Epithelial cell of proximal tubule (primary cell): ENCODE results near the gene IFNG-AS1. TPM values are rescaled to one million over a fixed set of nuclear protein-coding genes. Genes with fewer than 3 reads are reported as not detected.
A peak's percentile ranks its signal among the peaks of the same experiment; 100 is the strongest.

ENCODE experiments used
- DNase-seq: peaks from one replicate; pipeline ENCODE4 v3.0.0-alpha.2; 2011; ENCODE audit warnings: low read depth
- H3K4me3 ChIP-seq: 2 replicates; pipeline ENCODE4 v1.5.1; 2011; ENCODE audit warnings: low read depth, mild to moderate bottlenecking, low read length
- CTCF ChIP-seq: conservative IDR thresholded peaks from 2 replicates; pipeline ENCODE4 v1.5.1; 2012; ENCODE audit warnings: low read depth, mild to moderate bottlenecking, low read length
- total RNA-seq: library from RNA; depleted of rRNA; stranded (reverse); fragments of >200 nt; gene quantifications from 2 replicates; pipeline ENCODE4 v1.2.3, GENCODE V29; 2015

IFNG-AS1 gene
- total RNA-seq, 1 donor from 2014 or later: not detected

GRCh38 chr12:68063900-68064590 is 74.8 kb downstream of the IFNG-AS1 start:
- no peak for DNase-seq
- no peak overlapping the region for H3K4me3 ChIP-seq
- TF ChIP-seq CTCF: no peak

DNA sequence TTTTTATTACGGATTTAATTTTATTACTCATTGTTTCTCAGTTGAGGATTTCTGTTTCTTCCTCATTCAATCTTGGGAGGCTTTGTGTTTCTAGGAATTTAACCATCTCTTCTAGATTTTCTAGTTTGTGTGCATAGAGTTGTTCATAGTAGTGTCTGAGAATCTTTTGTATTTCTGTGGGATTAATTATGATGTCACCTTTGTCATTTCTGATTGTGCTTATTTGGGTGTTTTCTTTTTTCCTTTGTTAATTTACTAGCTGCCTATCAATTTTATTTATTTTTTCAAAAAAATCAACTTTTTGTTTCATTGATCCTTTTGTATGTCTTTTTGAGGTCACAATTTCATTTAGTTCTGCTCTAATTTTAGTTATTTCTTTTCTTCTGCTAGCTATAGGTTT is 75.9 kb downstream of the IFNG-AS1 start:
- no peak for TF ChIP-seq CTCF
- no peak for DNase-seq

DNA sequence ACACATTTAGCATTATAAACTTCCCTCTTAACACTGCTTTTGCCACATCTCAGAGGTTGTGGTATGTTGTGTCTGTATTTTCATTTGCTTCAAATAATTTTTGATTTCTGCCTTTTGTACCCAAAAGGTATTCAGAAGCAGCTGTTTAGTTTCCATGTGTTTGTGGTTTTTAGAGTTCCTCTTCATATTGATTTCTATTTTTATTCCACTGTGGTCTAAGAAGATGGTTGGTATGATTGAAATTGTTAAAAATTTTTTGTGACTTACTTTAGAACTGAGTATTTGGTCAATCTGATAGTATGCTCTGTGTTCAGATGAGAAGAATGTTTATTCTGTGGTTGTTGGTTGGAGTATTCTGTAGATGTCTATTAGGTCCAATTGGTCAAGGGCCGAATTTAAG is 76.4 kb downstream of the IFNG-AS1 start:
- no peak overlapping the region for H3K4me3 ChIP-seq
- no peak for DNase-seq
- no peak for TF ChIP-seq CTCF

More for the DNA sequence above, 75.9 kb downstream of the IFNG-AS1 start:
- H3K4me3 ChIP-seq: no peak overlapping the region

DNA sequence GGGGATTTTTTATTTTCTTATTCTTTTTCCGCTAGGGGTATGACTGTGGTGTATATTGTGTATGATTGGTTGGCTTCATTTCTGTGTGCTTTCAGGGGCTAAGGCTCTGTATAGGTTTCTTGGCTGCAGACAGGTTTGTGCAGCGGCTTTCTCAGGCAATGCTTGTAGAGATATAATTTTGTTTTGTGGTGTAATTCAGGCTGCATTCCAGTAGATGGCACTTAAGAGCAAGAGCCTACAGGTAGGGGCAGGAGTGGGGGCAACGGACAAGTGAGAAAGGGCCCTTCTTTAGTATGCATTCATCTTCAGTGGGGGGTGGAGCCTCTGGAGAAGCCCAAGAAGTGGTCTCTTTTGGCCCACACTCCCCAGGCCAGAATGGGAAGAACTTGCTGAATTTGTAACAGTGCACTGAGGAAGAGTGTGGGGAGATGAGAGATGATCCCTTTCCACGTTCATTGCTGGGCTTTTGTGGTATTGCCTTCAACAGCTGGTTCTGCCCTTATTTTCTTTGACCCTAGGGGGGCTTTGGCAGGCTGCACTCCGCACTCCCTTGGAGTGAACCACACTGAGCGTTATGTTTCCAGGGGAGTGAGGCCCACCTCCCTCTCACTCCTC is 78.6 kb downstream of the IFNG-AS1 start:
- peak; percentile 62 for TF ChIP-seq CTCF
- no peak for DNase-seq
- no peak overlapping the region for H3K4me3 ChIP-seq

DNA sequence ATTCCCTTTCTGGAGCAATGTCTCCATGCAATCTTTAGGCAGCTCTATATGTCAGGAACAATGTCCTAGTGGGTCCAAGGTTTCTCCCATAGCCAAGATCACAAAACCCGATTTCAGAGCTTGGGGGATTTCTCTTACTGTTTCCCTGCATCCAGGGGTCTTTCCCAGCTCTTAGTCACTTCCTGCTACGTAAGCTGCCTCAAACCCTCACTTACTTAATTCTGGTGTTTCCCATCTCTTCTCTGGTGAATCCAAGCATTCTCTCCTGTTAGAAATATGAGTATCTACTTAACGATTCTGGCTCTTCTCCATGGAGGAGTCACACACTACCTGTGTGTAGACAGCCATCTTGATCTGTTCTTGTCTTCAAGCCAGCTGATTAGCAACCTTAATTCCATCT is 80.0 kb downstream of the IFNG-AS1 start:
- no peak for TF ChIP-seq CTCF
- DNase-seq: no peak
- no peak overlapping the region for H3K4me3 ChIP-seq

Other genes with a start within 250 kb of the IFNG-AS1 start
- not detected in 2 replicates for gene IFNG, start 170.3 kb downstream of the IFNG-AS1 start, total RNA-seq
- gene IL26, start 236.4 kb downstream of the IFNG-AS1 start, total RNA-seq: not detected in 2 replicates